Activated CD8-positive, alpha-beta T cell treated with anti-CD3 and anti-CD28 coated beads for 36 hours (primary cell): ENCODE measurements around the gene LAIR2. TPM values are rescaled to one million over a fixed set of nuclear protein-coding genes. Genes with fewer than 3 reads are reported as not detected.
A peak's percentile ranks its signal among the peaks of the same experiment; 100 is the strongest.
"Not testable (repeated sequence)": the region's sequence is repeated elsewhere in the genome, so short reads cannot be mapped to it uniquely, and the experiment has no call there.

Source experiments
- ATAC-seq: fragments of 200-7000 bp; cut with Tn5 transposase; one replicate; pipeline ENCODE4 v1.10.0; 2021; ENCODE audit warnings: mild to moderate bottlenecking, moderate library complexity
- CTCF ChIA-PET: fragments of 350-600 bp; sonication (Branson Sonifier 250); formaldehyde crosslinking; loops from one replicate; lab custom pipeline; 2021; ENCODE audit warnings: antibody characterized with exemption; lab: Charles Lee
- POLR2A ChIA-PET: fragments of 350-600 bp; sonication (Branson Sonifier 250); formaldehyde crosslinking; loops from one replicate; lab custom pipeline; 2021; ENCODE audit warnings: antibody characterized with exemption; lab: Charles Lee
- DNase-seq: peaks from one replicate; pipeline ENCODE4 v3.0.0-alpha.2; 2020
- H3K27ac Mint-ChIP-seq: one replicate; pipeline ENCODE4 v1.8.0; 2021; ENCODE audit warnings: mild to moderate bottlenecking, mixed read lengths
- H3K27me3 Mint-ChIP-seq: one replicate; pipeline ENCODE4 v1.8.0; 2021; ENCODE audit warnings: mixed read lengths
- H3K36me3 Mint-ChIP-seq: one replicate; pipeline ENCODE4 v1.8.0; 2021; ENCODE audit warnings: low read depth, mixed read lengths
- H3K4me1 Mint-ChIP-seq: one replicate; pipeline ENCODE4 v1.8.0; 2021; ENCODE audit warnings: low read depth, mixed read lengths
- H3K4me3 Mint-ChIP-seq: one replicate; pipeline ENCODE4 v1.8.0; 2021; ENCODE audit warnings: mild to moderate bottlenecking, moderate library complexity, mixed read lengths
- H3K9me3 Mint-ChIP-seq: one replicate; pipeline ENCODE4 v1.8.0; 2021; ENCODE audit warnings: mixed read lengths
- CTCF ChIP-seq: fragments of 200-600 bp; IDR thresholded peaks from one replicate; pipeline ENCODE4 v1.8.0; 2022; ENCODE audit warnings: antibody characterized with exemption, mild to moderate bottlenecking
- intact Hi-C: fragments of 100-400 bp; cut with micrococcal nuclease; formaldehyde crosslinking; loops from one replicate; pipeline ENCODE4 v1.10.0; 2022
- total RNA-seq, 2 experiments: library from RNA; stranded (reverse); gene quantifications; one replicate each; pipeline ENCODE4 v1.2.3, GENCODE V29; 2021

The LAIR2 gene
- total RNA-seq, 2 experiments from 2014 or later: 1.5 to 2.1 TPM

- no peak for DNase-seq
- CTCF ChIA-PET: no interaction called here
- Mint-ChIP-seq H3K4me3 (no peak overlapping the region), H3K4me1 (peaks cover 16% of the 10 kb centered on the region), H3K9me3 (no peaks in the 10 kb centered on the region), H3K27ac (no peak overlapping the region), H3K27me3 (peaks cover 18% of the 10 kb centered on the region), H3K36me3 (no peaks in the 10 kb centered on the region)
- no peak for TF ChIP-seq CTCF
- intact Hi-C loops: no loop called here
- POLR2A ChIA-PET: no interaction called here
- no peak for ATAC-seq
Observed at GRCh38 chr19:54507824-54508223, 5.2 kb downstream of the LAIR2 start.

- POLR2A ChIA-PET, intact Hi-C loops, H3K9me3 Mint-ChIP-seq, DNase-seq, H3K27ac Mint-ChIP-seq, CTCF ChIA-PET, H3K4me3 Mint-ChIP-seq, ATAC-seq, H3K36me3 Mint-ChIP-seq: not testable (repeated sequence)
- Mint-ChIP-seq H3K27me3 (peaks cover 18% of the 10 kb centered on the region), H3K4me1 (peaks cover 16% of the 10 kb centered on the region)
Observed at GRCh38 chr19:54508487-54508886, 5.9 kb downstream of the LAIR2 start.

GRCh38 chr19:54509200-54509940, 6.7 kb downstream of the LAIR2 start:
- H3K27ac Mint-ChIP-seq, H3K4me3 Mint-ChIP-seq, H3K9me3 Mint-ChIP-seq, DNase-seq, intact Hi-C loops, CTCF ChIA-PET, POLR2A ChIA-PET, H3K36me3 Mint-ChIP-seq: not testable (repeated sequence)
- Mint-ChIP-seq H3K27me3 (peaks cover 18% of the 10 kb centered on the region), H3K4me1 (peaks cover 16% of the 10 kb centered on the region)
- peak; percentile 90 for ATAC-seq

- ChIA-PET CTCF (no interaction called here), POLR2A (interaction anchor here (1.1 kb wide), 1 partner anchor 14 kb away, joined by 3 read pairs; no protein-coding TSS in a partner anchor)
- H3K4me3 Mint-ChIP-seq: no peak overlapping the region
- TF ChIP-seq CTCF: no peak
- no peak for ATAC-seq
- no peaks in the 10 kb centered on the region for H3K36me3 Mint-ChIP-seq
- intact Hi-C loops: no loop called here
- peaks cover 13% of the 10 kb centered on the region for H3K27me3 Mint-ChIP-seq
- DNase-seq: no peak
- H3K27ac Mint-ChIP-seq: no peak overlapping the region
- peaks cover 19% of the 10 kb centered on the region for H3K4me1 Mint-ChIP-seq
- H3K9me3 Mint-ChIP-seq: peaks cover 1% of the 10 kb centered on the region
Observed at GRCh38 chr19:54515156-54515555, 12.5 kb downstream of the LAIR2 start.

GRCh38 chr19:54517483-54517882, 14.9 kb downstream of the LAIR2 start:
- TF ChIP-seq CTCF: no peak
- intact Hi-C loops: no loop called here
- ATAC-seq: no peak
- POLR2A ChIA-PET: interaction anchor here (0.6 kb wide), 1 partner anchor 566 kb away, joined by 3 read pairs; no protein-coding TSS in a partner anchor
- Mint-ChIP-seq H3K27me3 (peaks cover 12% of the 10 kb centered on the region), H3K9me3 (peaks cover 1% of the 10 kb centered on the region), H3K4me3 (no peak overlapping the region), H3K4me1 (peaks cover 38% of the 10 kb centered on the region), H3K36me3 (no peaks in the 10 kb centered on the region), H3K27ac (no peak overlapping the region)
- CTCF ChIA-PET: no interaction called here
- DNase-seq: peak; percentile 74

- ATAC-seq (peak; percentile 75), DNase-seq (peak; percentile 64)
- H3K4me1 Mint-ChIP-seq: peaks cover 51% of the 10 kb centered on the region
- TF ChIP-seq CTCF: no peak
- H3K4me3 Mint-ChIP-seq: no peak overlapping the region
- CTCF ChIA-PET: interaction anchor here (0.7 to 1.2 kb wide), 2 partner anchors 40 to 726 kb away, joined by 3 read pairs; no protein-coding TSS in a partner anchor
- peaks cover 12% of the 10 kb centered on the region for H3K27me3 Mint-ChIP-seq
- H3K9me3 Mint-ChIP-seq: peaks cover 1% of the 10 kb centered on the region
- H3K27ac Mint-ChIP-seq: peak overlapping the region; percentile 71
- intact Hi-C loops: no loop called here
- POLR2A ChIA-PET: no interaction called here
- no peaks in the 10 kb centered on the region for H3K36me3 Mint-ChIP-seq
Observed at GRCh38 chr19:54518844-54519243, 16.2 kb downstream of the LAIR2 start.
